ENCODE data around the gene CDH13.

- TF ChIP-seq CTCF (IDR thresholded peaks at IDR 0.05 in 4 of 5, conservative IDR thresholded peaks at IDR 0.05 in 1 of 5) (no peak), POLR2A (IDR thresholded peaks at IDR 0.05) (no peak)
Observed at GRCh38 chr16:83732536-83732935, 1105.8 kb downstream of the CDH13 start.
